ENCODE data around the gene B3GALT5. TPM values are rescaled to one million over a fixed set of nuclear protein-coding genes. Genes with fewer than 3 reads are reported as not detected.
"Not testable (repeated sequence)": the region's sequence is repeated elsewhere in the genome, so short reads cannot be mapped to it uniquely, and the experiment has no call there.

Gene B3GALT5
- polyA plus RNA-seq, 3 donors: not detected

- Mint-ChIP-seq H3K4me1 (no peaks in the 10 kb centered on the region), H3K27ac (peak overlapping the region in 2 of 7 donors; percentile 26 to 40), H3K9me3 (peaks cover 0 to 4% (median 3%) of the 10 kb centered on the region in 7 donors), H3K36me3 (no peaks in the 10 kb centered on the region), H3K4me3 (no peak overlapping the region), H3K27me3 (ENCODE audit: low read depth in 3 of 3) (peaks cover 0 to 6% (median 5%) of the 10 kb centered on the region in 3 donors)
- TF ChIP-seq CTCF (IDR thresholded peaks at IDR 0.05): no peak
- DNase-seq: no peak
- 89% methylated on average over 12 of the region's 15 CpGs for WGBS (ENCODE audit: insufficient coverage)
- H3K27ac ChIP-seq (ENCODE audit: low read depth in 1 of 2, low read length in 2 of 2): no peak overlapping the region
- H3K9me3 ChIP-seq (replicated peaks in 1 of 2; ENCODE audit: control insufficient read depth in 1 of 2, insufficient read depth in 1 of 2, low read length in 2 of 2): no peaks in the 10 kb centered on the region
- no peak overlapping the region for H3K4me2 ChIP-seq (replicated peaks; ENCODE audit: extremely low read depth, low read length, poor library complexity, severe bottlenecking)
- H3K9ac ChIP-seq (ENCODE audit: insufficient read depth, low read length, poor library complexity, severe bottlenecking): no peak overlapping the region
- H3K27me3 ChIP-seq (ENCODE audit: control insufficient read depth in 2 of 2, insufficient read depth in 2 of 2, low read length in 2 of 2): no peaks in the 10 kb centered on the region
- no peaks in the 10 kb centered on the region for H4K20me1 ChIP-seq (ENCODE audit: insufficient read depth, low read length)
- no peak overlapping the region for H2AFZ ChIP-seq (ENCODE audit: insufficient read depth, low read depth, low read length, poor library complexity, severe bottlenecking)
- intact Hi-C loops (cut with micrococcal nuclease): no loop called here
- H3K4me1 ChIP-seq (ENCODE audit: control insufficient read depth in 1 of 2, insufficient read depth in 2 of 2, low read length in 2 of 2): no peaks in the 10 kb centered on the region
- H3K79me2 ChIP-seq (ENCODE audit: insufficient read depth, low read length): no peaks in the 10 kb centered on the region
- no peaks in the 10 kb centered on the region for H3K36me3 ChIP-seq (replicated peaks in 1 of 2; ENCODE audit: control insufficient read depth in 1 of 2, insufficient read depth in 2 of 2, low read length in 2 of 2)
- H3K4me3 ChIP-seq (replicated peaks in 1 of 3; ENCODE audit: low read depth in 2 of 3, low read length in 3 of 3): no peak overlapping the region
Observed at GRCh38 chr21:39686646-39687468, 74.1 kb downstream of the B3GALT5 start.

GRCh38 chr21:39688010-39688409 is 75.3 kb downstream of the B3GALT5 start:
- Mint-ChIP-seq H3K9me3 (peaks cover 0 to 4% (median 2%) of the 10 kb centered on the region in 7 donors), H3K4me1 (no peaks in the 10 kb centered on the region), H3K4me3 (no peak overlapping the region), H3K36me3 (no peaks in the 10 kb centered on the region), H3K27ac (no peak overlapping the region), H3K27me3 (ENCODE audit: low read depth in 3 of 3) (peaks cover 1 to 6% (median 4%) of the 10 kb centered on the region in 3 donors)
- no CpG with 5 or more reads among the region's 1 CpG for WGBS (ENCODE audit: insufficient coverage)
- Histone ChIP-seq H3K4me1 (ENCODE audit: control insufficient read depth in 1 of 2, insufficient read depth in 2 of 2, low read length in 2 of 2) (no peaks in the 10 kb centered on the region), H3K9me3 (replicated peaks in 1 of 2; ENCODE audit: control insufficient read depth in 1 of 2, insufficient read depth in 1 of 2, low read length in 2 of 2) (no peaks in the 10 kb centered on the region), H3K27me3 (ENCODE audit: control insufficient read depth in 2 of 2, insufficient read depth in 2 of 2, low read length in 2 of 2) (no peaks in the 10 kb centered on the region), H3K9ac (ENCODE audit: insufficient read depth, low read length, poor library complexity, severe bottlenecking) (no peak overlapping the region), H3K36me3 (replicated peaks in 1 of 2; ENCODE audit: control insufficient read depth in 1 of 2, insufficient read depth in 2 of 2, low read length in 2 of 2) (no peaks in the 10 kb centered on the region), H2AFZ (ENCODE audit: insufficient read depth, low read depth, low read length, poor library complexity, severe bottlenecking) (no peak overlapping the region), H3K27ac (ENCODE audit: low read depth in 1 of 2, low read length in 2 of 2) (no peak overlapping the region), H3K4me2 (replicated peaks; ENCODE audit: extremely low read depth, low read length, poor library complexity, severe bottlenecking) (no peak overlapping the region), H4K20me1 (ENCODE audit: insufficient read depth, low read length) (no peaks in the 10 kb centered on the region), H3K79me2 (ENCODE audit: insufficient read depth, low read length) (no peaks in the 10 kb centered on the region), H3K4me3 (replicated peaks in 1 of 3; ENCODE audit: low read depth in 2 of 3, low read length in 3 of 3) (no peak overlapping the region)
- intact Hi-C loops (cut with micrococcal nuclease): no loop called here
- no peak for DNase-seq
- TF ChIP-seq CTCF (IDR thresholded peaks at IDR 0.05): no peak

GRCh38 chr21:39689860-39690259 is 77.1 kb downstream of the B3GALT5 start:
- H3K27ac ChIP-seq (ENCODE audit: low read depth in 1 of 2, low read length in 2 of 2); H3K4me3 ChIP-seq (replicated peaks in 1 of 3; ENCODE audit: low read depth in 2 of 3, low read length in 3 of 3); H3K79me2 ChIP-seq (ENCODE audit: insufficient read depth, low read length); H3K27me3 ChIP-seq (ENCODE audit: control insufficient read depth in 2 of 2, insufficient read depth in 2 of 2, low read length in 2 of 2); H3K36me3 Mint-ChIP-seq; H3K4me3 Mint-ChIP-seq; H3K36me3 ChIP-seq (replicated peaks in 1 of 2; ENCODE audit: control insufficient read depth in 1 of 2, insufficient read depth in 2 of 2, low read length in 2 of 2); intact Hi-C loops (cut with micrococcal nuclease); H3K27ac Mint-ChIP-seq; H3K4me1 ChIP-seq (ENCODE audit: control insufficient read depth in 1 of 2, insufficient read depth in 2 of 2, low read length in 2 of 2); H2AFZ ChIP-seq (ENCODE audit: insufficient read depth, low read depth, low read length, poor library complexity, severe bottlenecking); H3K9ac ChIP-seq (ENCODE audit: insufficient read depth, low read length, poor library complexity, severe bottlenecking); H3K27me3 Mint-ChIP-seq (ENCODE audit: low read depth in 3 of 3); H3K9me3 ChIP-seq (replicated peaks in 1 of 2; ENCODE audit: control insufficient read depth in 1 of 2, insufficient read depth in 1 of 2, low read length in 2 of 2); H3K4me2 ChIP-seq (replicated peaks; ENCODE audit: extremely low read depth, low read length, poor library complexity, severe bottlenecking); H3K4me1 Mint-ChIP-seq; DNase-seq; H3K9me3 Mint-ChIP-seq; H4K20me1 ChIP-seq (ENCODE audit: insufficient read depth, low read length): not testable (repeated sequence)
- WGBS (ENCODE audit: insufficient coverage): no CpG with 5 or more reads among the region's 1 CpG
